H1 (cell line): ENCODE data around the gene GPR26. TPM values are rescaled to one million over a fixed set of nuclear protein-coding genes. Genes with fewer than 3 reads are reported as not detected.

Experiments used
- CTCF ChIA-PET: fragments of 300-600 bp; sonication (Branson Sonifier 250); formaldehyde crosslinking; loops from one replicate; lab custom pipeline; 2021; ENCODE audit not compliant: partially characterized antibody; lab: Charles Lee
- POLR2A ChIA-PET: fragments of 300-600 bp; sonication (Branson Sonifier 250); formaldehyde crosslinking; loops from one replicate; lab custom pipeline; 2021; ENCODE audit warnings: inconsistent platforms; ENCODE audit not compliant: partially characterized antibody; lab: Charles Lee
- DNase-seq, 2 experiments: peaks; one replicate each; pipeline versions ENCODE4 v3.0.0 to v3.0.0-alpha.2; 2010 to 2022; ENCODE audit warnings: low spot score in 2 of 2, low read depth in 1 of 2, mixed read lengths in 1 of 2
- FAIRE-seq: peaks from 2 replicates; lab custom pipeline; 2011; peaks lifted over from hg19 to GRCh38; lab: Jason Lieb, UNC
- H2AFZ ChIP-seq: 2 replicates; pipeline ENCODE4 v1.8.1; 2012; ENCODE audit warnings: low read length, inconsistent platforms
- H2AK5ac ChIP-seq: 2 replicates; pipeline ENCODE4 v1.6.1; 2013; ENCODE audit warnings: low read depth, low read length
- H2BK120ac ChIP-seq: replicated peaks from 2 replicates; pipeline ENCODE3; 2013; ENCODE audit warnings: low read depth, low read length, inconsistent platforms
- H2BK12ac ChIP-seq: 2 replicates; pipeline ENCODE4 v1.6.1; 2013; ENCODE audit warnings: low read depth, low read length
- H2BK15ac ChIP-seq: 2 replicates; pipeline ENCODE4 v1.6.1; 2013; ENCODE audit warnings: low read length
- H2BK20ac ChIP-seq: 2 replicates; pipeline ENCODE4 v1.6.1; 2013; ENCODE audit warnings: low read length
- H2BK5ac ChIP-seq: 2 replicates; pipeline ENCODE4 v1.6.1; 2013; ENCODE audit warnings: low read depth, low read length
- H3K14ac ChIP-seq: 2 replicates; pipeline ENCODE4 v1.6.1; 2013; ENCODE audit warnings: inconsistent platforms; ENCODE audit not compliant: insufficient read length
- H3K18ac ChIP-seq: 2 replicates; pipeline ENCODE4 v1.6.1; 2013; ENCODE audit warnings: low read length; ENCODE audit errors: extremely low read depth
- H3K23ac ChIP-seq: 2 replicates; pipeline ENCODE4 v1.6.1; 2013; ENCODE audit warnings: inconsistent platforms; ENCODE audit not compliant: insufficient read length
- H3K23me2 ChIP-seq: 2 replicates; pipeline ENCODE4 v1.6.1; 2013; ENCODE audit warnings: low read depth, low read length
- H3K27ac ChIP-seq: 2 replicates; pipeline ENCODE4 v1.6.1; 2011; ENCODE audit warnings: low read depth, low read length, inconsistent platforms
- H3K27me3 ChIP-seq, 4 experiments: replicated peaks in 1 of 4; 1 replicate in 1 of 4; 2 replicates in 3 of 4; pipeline versions ENCODE4 v1.6.1 to v1.8.1; 2011 to 2013; ENCODE audit warnings: low read length in 3 of 4, mild to moderate bottlenecking in 3 of 4, inconsistent platforms in 2 of 4, mixed read lengths in 2 of 4, moderate library complexity in 1 of 4; ENCODE audit not compliant: control insufficient read depth in 3 of 4, insufficient read depth in 3 of 4; ENCODE audit errors: extremely low read depth in 1 of 4
- H3K36me3 ChIP-seq, 4 experiments: 2 replicates each; pipeline versions ENCODE4 v1.6.1 to v1.8.1; 2011 to 2013; ENCODE audit warnings: mild to moderate bottlenecking in 4 of 4, low read length in 3 of 4, moderate library complexity in 2 of 4, control low read depth in 1 of 4, inconsistent platforms in 1 of 4; ENCODE audit not compliant: insufficient read depth in 4 of 4, control insufficient read depth in 2 of 4
- H3K4ac ChIP-seq: replicated peaks from 2 replicates; pipeline ENCODE3; 2013; ENCODE audit warnings: low read length, low read depth, mixed read lengths, inconsistent platforms; ENCODE audit not compliant: insufficient read length
- H3K4me1 ChIP-seq, 4 experiments: replicated peaks in 1 of 4; 1 replicate in 1 of 4; 2 replicates in 3 of 4; pipeline versions ENCODE4 v1.6.1 to v1.8.1; 2011 to 2013; ENCODE audit warnings: low read length in 3 of 4, inconsistent platforms in 2 of 4, mixed read lengths in 1 of 4; ENCODE audit not compliant: insufficient read depth in 4 of 4, control insufficient read depth in 3 of 4
- H3K4me2 ChIP-seq, 2 experiments: 2 replicates each; pipeline versions ENCODE4 v1.6.1 to v1.8.1; 2011 to 2013; ENCODE audit warnings: low read depth in 2 of 2, low read length in 2 of 2, control low read depth in 1 of 2, inconsistent platforms in 1 of 2, mild to moderate bottlenecking in 1 of 2; ENCODE audit not compliant: insufficient read depth in 1 of 2
- H3K4me3 ChIP-seq, 4 experiments: fragments of 200-600, 300-600 bp in 1 of 4; sonication (generic), shearing (Covaris generic), sonication (Bioruptor Twin) in 1 of 4; 2 replicates each; pipeline versions ENCODE4 v1.5.1 to v1.8.1; 2011 to 2016; ENCODE audit warnings: low read length in 4 of 4, low read depth in 3 of 4, control low read depth in 2 of 4, inconsistent platforms in 2 of 4, mild to moderate bottlenecking in 2 of 4, mixed read lengths in 1 of 4, moderate library complexity in 1 of 4; ENCODE audit not compliant: insufficient read depth in 2 of 4; ENCODE audit errors: extremely low read depth in 1 of 4
- H3K56ac ChIP-seq: replicated peaks from 2 replicates; pipeline ENCODE3; 2013; ENCODE audit warnings: low read depth, mild to moderate bottlenecking, mixed read lengths, low read length, inconsistent platforms; ENCODE audit not compliant: insufficient read length
- H3K79me1 ChIP-seq: 2 replicates; pipeline ENCODE4 v1.6.1; 2013; ENCODE audit warnings: low read depth, low read length, control low read depth
- H3K79me2 ChIP-seq, 2 experiments: 2 replicates each; pipeline versions ENCODE4 v1.6.1 to v1.8.1; 2012 to 2013; ENCODE audit warnings: low read length in 2 of 2, mild to moderate bottlenecking in 2 of 2, inconsistent platforms in 1 of 2; ENCODE audit not compliant: insufficient read depth in 2 of 2, control insufficient read depth in 1 of 2
- H3K9ac ChIP-seq, 4 experiments: replicated peaks in 1 of 4; 1 replicate in 1 of 4; 2 replicates in 3 of 4; pipeline versions ENCODE4 v1.6.1 to v1.8.1; 2011 to 2013; ENCODE audit warnings: low read depth in 3 of 4, low read length in 3 of 4, control low read depth in 2 of 4, mild to moderate bottlenecking in 2 of 4, moderate library complexity in 2 of 4, inconsistent platforms in 1 of 4; ENCODE audit errors: extremely low read depth in 1 of 4
- H3K9me3 ChIP-seq, 2 experiments: 2 replicates each; pipeline versions ENCODE4 v1.6.1 to v1.8.1; 2012 to 2013; ENCODE audit warnings: mild to moderate bottlenecking in 2 of 2, moderate library complexity in 2 of 2, control low read depth in 1 of 2, inconsistent platforms in 1 of 2, low read depth in 1 of 2, low read length in 1 of 2, mixed read lengths in 1 of 2; ENCODE audit not compliant: insufficient read depth in 2 of 2
- H4K20me1 ChIP-seq, 2 experiments: replicated peaks in 1 of 2; 2 replicates each; pipeline versions ENCODE3 to v1.8.1; 2011 to 2013; ENCODE audit warnings: inconsistent platforms in 2 of 2, low read length in 2 of 2, mild to moderate bottlenecking in 1 of 2; ENCODE audit not compliant: insufficient read depth in 2 of 2, control insufficient read depth in 1 of 2
- H4K5ac ChIP-seq: 2 replicates; pipeline ENCODE4 v1.6.1; 2013; ENCODE audit warnings: low read length, low read depth, mixed read lengths, inconsistent platforms; ENCODE audit not compliant: insufficient read length
- H4K8ac ChIP-seq: 2 replicates; pipeline ENCODE4 v1.8.0; 2013; ENCODE audit warnings: mild to moderate bottlenecking, moderate library complexity, low read length, inconsistent platforms; ENCODE audit not compliant: insufficient read depth; ENCODE audit errors: extremely low read depth
- H4K91ac ChIP-seq: replicated peaks from 2 replicates; pipeline ENCODE3; 2013; ENCODE audit warnings: low read length, mixed read lengths, inconsistent platforms; ENCODE audit not compliant: insufficient read length
- BACH1 ChIP-seq: IDR thresholded peaks from 2 replicates; pipeline ENCODE4 v1.6.1; 2012; ENCODE audit warnings: low read length, improper control_type of control experiment
- CEBPB ChIP-seq: IDR thresholded peaks from 2 replicates; pipeline ENCODE4 v1.6.1; 2012; ENCODE audit warnings: low read depth, low read length
- CHD2 ChIP-seq: IDR thresholded peaks from 2 replicates; pipeline ENCODE4 v1.6.1; 2012; ENCODE audit warnings: low read length, improper control_type of control experiment
- EGR1 ChIP-seq: IDR thresholded peaks from 2 replicates; pipeline ENCODE4 v1.6.1; 2011; ENCODE audit warnings: low read depth, low read length, borderline replicate concordance
- GABPA ChIP-seq: IDR thresholded peaks from 2 replicates; pipeline ENCODE4 v1.6.1; 2011; ENCODE audit warnings: mild to moderate bottlenecking, low read length, moderate library complexity, borderline replicate concordance; ENCODE audit not compliant: insufficient read depth
- GTF2F1 ChIP-seq: IDR thresholded peaks from 2 replicates; pipeline ENCODE4 v1.6.1; 2012; ENCODE audit warnings: low read depth, low read length, improper control_type of control experiment, borderline replicate concordance
- HDAC2 ChIP-seq, 2 experiments: fragments of 300-600 bp in 1 of 2; sonication (generic) in 1 of 2; IDR thresholded peaks; 2 replicates each; pipeline ENCODE4 v1.6.1; 2011 to 2012; ENCODE audit warnings: low read depth in 2 of 2, low read length in 2 of 2, mild to moderate bottlenecking in 2 of 2, moderate library complexity in 2 of 2, borderline replicate concordance in 1 of 2, inconsistent platforms in 1 of 2
- JUND ChIP-seq: IDR thresholded peaks from 2 replicates; pipeline ENCODE4 v1.6.1; 2011; ENCODE audit warnings: mild to moderate bottlenecking, improper control_type of control experiment, low read length
- KDM4A ChIP-seq: IDR thresholded peaks from one replicate; pipeline ENCODE4 v1.7.1; 2012; ENCODE audit warnings: low read depth, mild to moderate bottlenecking, moderate library complexity, low read length, inconsistent platforms; ENCODE audit not compliant: severe bottlenecking
- SP4 ChIP-seq: IDR thresholded peaks from 2 replicates; pipeline ENCODE4 v1.6.1; 2012; ENCODE audit warnings: low read length, inconsistent platforms
- WGBS, 2 experiments: shearing (Covaris generic) in 1 of 2; methylation state at CpG; one replicate each; pipeline versions ENCODE4 v1.1.6 to v1.1.7; 2013 to 2015; ENCODE audit warnings: low lambda C conversion rate in 2 of 2, mixed read lengths in 2 of 2, inconsistent platforms in 1 of 2, low coverage in 1 of 2, missing lambda C conversion rate in 1 of 2; ENCODE audit not compliant: insufficient replicate concordance in 2 of 2, insufficient coverage in 1 of 2, insufficient read length in 1 of 2; ENCODE audit errors: extremely low coverage in 1 of 2, missing lambda C conversion rate in 1 of 2; 5-methylcytosine and 5-hydroxymethylcytosine counted together
- polyA plus RNA-seq, 7 experiments: library from polyadenylated mRNA; depleted of rRNA in 3 of 7; stranded (reverse) in 5 of 7; unstranded in 2 of 7; fragments of >200 nt in 5 of 7; fragments of 200-250 nt in 2 of 7; gene quantifications; 1 replicate in 5 of 7; 2 replicates in 1 of 7; 4 replicates in 1 of 7; pipeline versions ENCODE4 v1.2.1 to v1.2.3, GENCODE V29; 2011 to 2013; ENCODE audit warnings: missing spikeins in 2 of 7, mixed read lengths in 2 of 7
- total RNA-seq: library from RNA; stranded (reverse); fragmentation: NEBNext Ultra II Directional; extraction: Animal tissue kit (Norgen Biotek cat#: 25700); gene quantifications from 2 replicates; pipeline ENCODE4 v1.2.1, GENCODE V29; 2021
- TF ChIP-seq, protein P1 (sequence below): IDR thresholded peaks from 2 replicates; pipeline ENCODE4 v1.6.1; 2011; ENCODE audit warnings: low read length, improper control_type of control experiment
- TF ChIP-seq, protein P2 (sequence below): IDR thresholded peaks from 2 replicates; pipeline ENCODE4 v1.6.1; 2012; ENCODE audit warnings: low read length, inconsistent platforms

Gene GPR26
- total and polyA plus RNA-seq, 2 of the 8 experiments (the other 6 are each of a cell fraction or from before 2014, with no cell fraction given): 0.09 to 0.21 TPM

DNA sequence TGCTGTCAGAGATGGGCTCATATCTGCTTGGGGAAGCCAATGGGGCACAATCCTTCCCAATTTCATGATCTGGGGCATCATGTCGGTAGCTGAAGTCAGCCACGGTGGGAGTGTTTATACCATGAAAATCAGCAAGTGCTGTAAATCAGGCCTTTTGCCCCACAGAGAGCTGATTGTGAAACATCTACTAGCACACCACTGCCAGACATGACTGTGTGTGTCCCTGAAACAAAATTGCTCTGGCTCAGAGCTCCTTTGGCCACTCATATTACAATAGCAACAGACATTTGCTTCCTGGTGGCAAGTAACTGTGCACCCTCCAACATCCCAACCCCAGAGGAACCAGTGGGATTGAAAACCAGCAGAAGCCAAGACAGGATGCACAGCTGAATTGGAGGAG is 23.7 kb downstream of the GPR26 start:
- ChIA-PET CTCF (interaction anchor here (0.8 to 4.2 kb wide), 3 partner anchors 15 to 207 kb away, joined by 3 to 30 read pairs (median 4); no protein-coding TSS in a partner anchor), POLR2A (no interaction called here)
- H3K9ac ChIP-seq: no peak overlapping the region
- H3K9me3 ChIP-seq: no peaks in the 10 kb centered on the region
- no peaks in the 10 kb centered on the region for H3K4me1 ChIP-seq
- FAIRE-seq (no peak), DNase-seq (no peak)
- H3K23me2 ChIP-seq: no peaks in the 10 kb centered on the region
- no peaks in the 10 kb centered on the region for H3K36me3 ChIP-seq
- no peak overlapping the region for H2BK20ac ChIP-seq
- TF ChIP-seq JUND: no peak
- no peak for TF ChIP-seq GABPA
- TF ChIP-seq, protein P1, sequence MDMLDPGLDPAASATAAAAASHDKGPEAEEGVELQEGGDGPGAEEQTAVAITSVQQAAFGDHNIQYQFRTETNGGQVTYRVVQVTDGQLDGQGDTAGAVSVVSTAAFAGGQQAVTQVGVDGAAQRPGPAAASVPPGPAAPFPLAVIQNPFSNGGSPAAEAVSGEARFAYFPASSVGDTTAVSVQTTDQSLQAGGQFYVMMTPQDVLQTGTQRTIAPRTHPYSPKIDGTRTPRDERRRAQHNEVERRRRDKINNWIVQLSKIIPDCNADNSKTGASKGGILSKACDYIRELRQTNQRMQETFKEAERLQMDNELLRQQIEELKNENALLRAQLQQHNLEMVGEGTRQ: no peak
- TF ChIP-seq KDM4A: no peak
- TF ChIP-seq GTF2F1: no peak
- no peak for TF ChIP-seq CHD2
- TF ChIP-seq SP4: no peak
- TF ChIP-seq HDAC2 (IDR thresholded peaks at IDR 0.05; ENCODE audit: borderline replicate concordance in 1 of 2, low read depth in 2 of 2, low read length in 2 of 2): no peak
- TF ChIP-seq BACH1: no peak
- no peak for TF ChIP-seq EGR1
- TF ChIP-seq, protein P2, sequence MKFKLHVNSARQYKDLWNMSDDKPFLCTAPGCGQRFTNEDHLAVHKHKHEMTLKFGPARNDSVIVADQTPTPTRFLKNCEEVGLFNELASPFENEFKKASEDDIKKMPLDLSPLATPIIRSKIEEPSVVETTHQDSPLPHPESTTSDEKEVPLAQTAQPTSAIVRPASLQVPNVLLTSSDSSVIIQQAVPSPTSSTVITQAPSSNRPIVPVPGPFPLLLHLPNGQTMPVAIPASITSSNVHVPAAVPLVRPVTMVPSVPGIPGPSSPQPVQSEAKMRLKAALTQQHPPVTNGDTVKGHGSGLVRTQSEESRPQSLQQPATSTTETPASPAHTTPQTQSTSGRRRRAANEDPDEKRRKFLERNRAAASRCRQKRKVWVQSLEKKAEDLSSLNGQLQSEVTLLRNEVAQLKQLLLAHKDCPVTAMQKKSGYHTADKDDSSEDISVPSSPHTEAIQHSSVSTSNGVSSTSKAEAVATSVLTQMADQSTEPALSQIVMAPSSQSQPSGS: no peak
- TF ChIP-seq CEBPB: no peak
- H3K14ac ChIP-seq: no peak overlapping the region
- no peaks in the 10 kb centered on the region for H3K79me1 ChIP-seq
- H2AFZ ChIP-seq: no peak overlapping the region
- no peak overlapping the region for H2BK12ac ChIP-seq
- no peak overlapping the region for H4K8ac ChIP-seq
- H2BK5ac ChIP-seq: no peak overlapping the region
- H3K4me2 ChIP-seq: no peak overlapping the region
- no peaks in the 10 kb centered on the region for H3K79me2 ChIP-seq
- H3K23ac ChIP-seq: no peak overlapping the region
- H3K4ac ChIP-seq: no peak overlapping the region
- H4K5ac ChIP-seq: no peak overlapping the region
- WGBS, 2 experiments: 100% methylated on average over 2 of the region's 2 CpGs; no CpG with 5 or more reads in 1 of the 2 experiments
- H3K27me3 ChIP-seq: no peaks in the 10 kb centered on the region
- H2BK15ac ChIP-seq: no peak overlapping the region
- no peak overlapping the region for H3K27ac ChIP-seq
- no peak overlapping the region for H2BK120ac ChIP-seq
- H3K56ac ChIP-seq: no peak overlapping the region
- H3K4me3 ChIP-seq: no peak overlapping the region
- no peaks in the 10 kb centered on the region for H4K20me1 ChIP-seq
- no peak overlapping the region for H4K91ac ChIP-seq
- no peak overlapping the region for H3K18ac ChIP-seq
- no peak overlapping the region for H2AK5ac ChIP-seq
